SU-DHL-6 (cell line): ENCODE data around the gene ATP5F1D.

Experiments
- CTCF ChIP-seq: fragments of 200-600 bp; sonication (generic); IDR thresholded peaks from one replicate; pipeline ENCODE4 v1.5.1; 2017; ENCODE audit warnings: antibody characterized with exemption, mild to moderate bottlenecking, low read length, moderate library complexity; ENCODE audit not compliant: insufficient read depth, poor library complexity, severe bottlenecking
- EZH2phosphoT487 ChIP-seq: fragments of 200-600 bp; sonication (generic), shearing (Covaris generic); conservative IDR thresholded peaks from 2 replicates; pipeline ENCODE4 v1.6.1; 2018; ENCODE audit warnings: mild to moderate bottlenecking, antibody characterized with exemption, low read length, moderate library complexity, mixed read lengths

- TF ChIP-seq CTCF (no peak), EZH2phosphoT487 (no peak)
Measured at GRCh38 chr19:1284979-1285736, 43.6 kb downstream of the ATP5F1D start.
